ENCODE results near the gene CHSY1.
A peak's percentile ranks its signal among the peaks of the same experiment; 100 is the strongest.

CHSY1 gene

DNA sequence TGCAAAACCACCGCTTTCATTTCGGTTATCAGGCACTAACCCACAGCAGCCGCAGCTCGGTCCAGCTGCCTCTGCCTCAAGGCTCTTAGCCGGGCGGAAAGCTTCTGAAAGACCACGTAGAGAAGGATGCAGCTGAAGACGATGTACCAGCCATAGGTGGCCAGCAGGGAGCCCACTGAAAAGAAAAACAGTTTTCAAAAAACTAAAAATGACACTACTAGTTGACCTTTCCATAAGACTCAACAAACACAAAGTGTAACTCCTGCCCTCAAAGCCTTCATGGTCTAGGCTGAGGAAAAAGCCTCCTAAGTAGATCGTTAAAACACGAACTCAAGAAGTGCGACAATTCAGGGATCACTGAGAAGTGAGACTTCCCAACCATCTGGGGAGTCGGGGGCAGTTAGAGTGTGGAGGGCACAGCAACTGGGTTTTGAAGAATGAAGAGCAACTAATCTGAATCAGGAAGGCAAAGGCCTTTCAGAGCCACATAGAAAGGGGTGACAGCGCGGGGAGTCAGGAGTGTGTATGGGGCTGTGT lies 24.7 kb upstream of the CHSY1 start:
- H3K36me3 Mint-ChIP-seq = peaks cover 52% of the 10 kb centered on the region
- peak; percentile 47 for ATAC-seq

DNA sequence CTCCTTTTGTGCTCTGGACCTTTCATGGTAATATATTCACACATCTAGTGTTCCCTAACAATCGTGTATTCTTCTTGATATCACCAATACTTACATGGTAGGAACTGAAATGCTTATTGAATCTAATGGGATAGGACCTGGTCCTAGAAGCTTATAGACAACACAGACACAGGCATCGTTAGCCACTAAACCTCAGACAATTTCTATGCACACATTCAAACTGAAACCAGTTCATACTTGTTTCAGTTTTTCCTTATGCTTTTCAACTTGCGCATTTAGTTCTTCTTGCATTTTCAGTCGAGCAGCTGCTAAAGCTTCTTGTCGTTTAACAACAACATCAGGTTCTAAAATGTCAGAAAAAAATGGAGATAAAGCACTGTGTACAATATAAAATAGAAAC lies 23.2 kb upstream of the CHSY1 start:
- Mint-ChIP-seq H3K9me3 (no peaks in the 10 kb centered on the region), H3K27me3 (no peaks in the 10 kb centered on the region), H3K4me1 (peaks cover 25% of the 10 kb centered on the region), H3K27ac (no peak overlapping the region), H3K36me3 (peaks cover 47% of the 10 kb centered on the region), H3K4me3 (no peak overlapping the region)
- no peak for ATAC-seq

More for the DNA sequence above, 24.7 kb upstream of the CHSY1 start:
- peak overlapping the region; percentile 83 for H3K27ac Mint-ChIP-seq
- H3K9me3 Mint-ChIP-seq = no peaks in the 10 kb centered on the region
- H3K4me1 Mint-ChIP-seq = peaks cover 25% of the 10 kb centered on the region
- peak overlapping the region; percentile 96 for H3K4me3 Mint-ChIP-seq
- H3K27me3 Mint-ChIP-seq = no peaks in the 10 kb centered on the region

- Mint-ChIP-seq H3K27me3 (no peaks in the 10 kb centered on the region), H3K4me3 (no peak overlapping the region), H3K36me3 (peaks cover 54% of the 10 kb centered on the region), H3K4me1 (peaks cover 25% of the 10 kb centered on the region), H3K27ac (no peak overlapping the region), H3K9me3 (no peaks in the 10 kb centered on the region)
- no peak for ATAC-seq
Observed at GRCh38 chr15:101273534-101273933, 21.7 kb upstream of the CHSY1 start.

GRCh38 chr15:101272584-101272983 lies 20.7 kb upstream of the CHSY1 start:
- Mint-ChIP-seq H3K27ac (no peak overlapping the region), H3K4me3 (no peak overlapping the region), H3K4me1 (peaks cover 19% of the 10 kb centered on the region), H3K36me3 (peaks cover 54% of the 10 kb centered on the region), H3K27me3 (no peaks in the 10 kb centered on the region), H3K9me3 (no peaks in the 10 kb centered on the region)
- no peak for ATAC-seq

- Mint-ChIP-seq H3K4me3 (no peak overlapping the region), H3K4me1 (peaks cover 2% of the 10 kb centered on the region), H3K36me3 (peaks cover 49% of the 10 kb centered on the region), H3K9me3 (no peaks in the 10 kb centered on the region), H3K27ac (no peak overlapping the region), H3K27me3 (no peaks in the 10 kb centered on the region)
- no peak for ATAC-seq
Observed at GRCh38 chr15:101269479-101270223, 17.8 kb upstream of the CHSY1 start.

GRCh38 chr15:101267320-101268104 lies 15.7 kb upstream of the CHSY1 start:
- Mint-ChIP-seq H3K27me3 (peaks cover 9% of the 10 kb centered on the region), H3K27ac (no peak overlapping the region), H3K4me1 (no peaks in the 10 kb centered on the region), H3K36me3 (peaks cover 30% of the 10 kb centered on the region), H3K9me3 (no peaks in the 10 kb centered on the region), H3K4me3 (no peak overlapping the region)
- ATAC-seq = no peak

DNA sequence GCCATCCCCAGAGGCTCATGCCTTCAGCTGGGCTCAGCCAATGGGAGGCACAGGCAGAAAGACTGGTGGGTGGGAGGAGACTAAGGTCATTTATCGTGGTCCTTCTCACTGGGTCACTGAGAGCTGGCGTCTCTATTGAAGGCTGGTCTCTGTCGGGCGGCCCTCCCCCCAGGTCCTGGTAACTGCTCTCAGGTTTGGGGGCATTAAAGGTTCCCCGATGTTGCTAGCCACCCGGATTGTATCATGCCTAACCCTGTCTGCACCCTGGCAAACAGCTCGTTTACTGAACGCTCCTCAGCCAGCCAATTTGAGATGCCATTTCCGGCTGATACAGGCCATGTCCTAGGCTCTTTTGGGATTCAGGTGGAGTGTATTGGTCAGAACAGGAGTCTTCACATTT lies 14.9 kb upstream of the CHSY1 start:
- Mint-ChIP-seq H3K4me1 (no peaks in the 10 kb centered on the region), H3K27me3 (peaks cover 9% of the 10 kb centered on the region), H3K9me3 (no peaks in the 10 kb centered on the region), H3K4me3 (no peak overlapping the region), H3K27ac (no peak overlapping the region), H3K36me3 (peaks cover 25% of the 10 kb centered on the region)
- ATAC-seq = no peak

GRCh38 chr15:101266034-101266433 lies 14.2 kb upstream of the CHSY1 start:
- H3K27me3 Mint-ChIP-seq = peaks cover 9% of the 10 kb centered on the region
- H3K4me1 Mint-ChIP-seq = no peaks in the 10 kb centered on the region
- ATAC-seq = no peak
- no peak overlapping the region for H3K4me3 Mint-ChIP-seq
- H3K36me3 Mint-ChIP-seq = peaks cover 17% of the 10 kb centered on the region
- H3K27ac Mint-ChIP-seq = no peak overlapping the region
- no peaks in the 10 kb centered on the region for H3K9me3 Mint-ChIP-seq

DNA sequence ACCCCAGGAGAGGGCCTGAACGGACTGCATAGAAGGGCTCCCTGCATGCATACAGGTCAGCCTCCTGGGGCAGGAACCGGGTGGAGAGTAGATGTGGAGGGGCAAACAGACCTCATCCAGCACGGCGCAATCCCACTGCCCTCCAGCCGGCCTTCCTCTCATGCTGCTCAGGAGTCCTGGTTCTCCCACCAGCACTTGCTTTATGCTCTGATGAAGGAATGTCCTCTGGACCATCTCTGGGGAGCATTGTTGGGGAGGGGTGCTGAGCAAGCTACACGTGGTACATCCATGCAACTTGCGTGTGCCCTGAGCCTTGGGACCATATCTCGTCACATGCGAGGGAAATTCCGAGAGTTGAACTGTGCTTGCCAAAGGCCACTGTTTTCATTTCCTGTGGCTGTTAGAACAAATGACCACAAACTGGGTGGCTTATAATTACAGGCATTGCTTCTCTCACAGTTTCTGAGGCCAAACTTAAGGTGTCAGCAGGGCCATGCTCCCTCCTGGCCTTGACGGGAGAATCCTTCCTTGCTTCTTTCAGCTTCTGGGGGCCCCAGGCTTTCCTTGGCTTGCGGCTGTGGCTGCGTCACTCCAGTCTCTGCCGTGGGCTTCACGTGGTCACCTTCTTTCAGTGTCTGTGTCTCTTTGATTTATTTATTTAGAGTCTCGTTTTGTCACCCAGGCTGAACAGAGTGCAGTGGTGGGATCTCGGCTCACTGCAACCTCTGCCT lies 13.2 kb upstream of the CHSY1 start:
- H3K4me3 Mint-ChIP-seq = no peak overlapping the region
- H3K27ac Mint-ChIP-seq = no peak overlapping the region
- no peak for ATAC-seq
- no peaks in the 10 kb centered on the region for H3K4me1 Mint-ChIP-seq
- peaks cover 14% of the 10 kb centered on the region for H3K36me3 Mint-ChIP-seq
- H3K9me3 Mint-ChIP-seq = no peaks in the 10 kb centered on the region
- H3K27me3 Mint-ChIP-seq = peaks cover 9% of the 10 kb centered on the region

DNA sequence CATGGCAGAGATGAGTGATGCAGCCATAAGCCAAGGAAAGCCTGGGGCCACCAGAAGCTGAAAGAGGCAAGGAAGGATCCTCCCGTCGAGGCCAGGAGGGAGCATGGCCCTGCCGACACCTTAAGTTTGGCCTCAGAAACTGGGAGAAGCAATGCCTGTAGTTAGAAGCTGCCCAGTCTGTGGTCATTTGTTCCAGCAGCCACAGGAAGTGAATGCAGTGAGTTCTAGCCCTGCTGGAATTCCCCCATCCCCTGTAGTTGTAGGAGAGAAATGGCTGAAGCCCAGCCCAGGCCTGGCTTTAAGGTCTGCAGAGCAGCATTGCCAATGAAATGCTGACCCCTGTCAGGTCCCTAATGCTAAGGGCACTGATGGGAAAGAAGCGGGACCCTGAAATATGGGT lies 12.2 kb upstream of the CHSY1 start:
- Mint-ChIP-seq H3K9me3 (no peaks in the 10 kb centered on the region), H3K27me3 (peaks cover 9% of the 10 kb centered on the region), H3K36me3 (peaks cover 3% of the 10 kb centered on the region), H3K27ac (no peak overlapping the region), H3K4me3 (no peak overlapping the region), H3K4me1 (no peaks in the 10 kb centered on the region)
- ATAC-seq = no peak

GRCh38 chr15:101262551-101262950 lies 10.7 kb upstream of the CHSY1 start:
- no peaks in the 10 kb centered on the region for H3K36me3 Mint-ChIP-seq
- no peaks in the 10 kb centered on the region for H3K9me3 Mint-ChIP-seq
- no peak overlapping the region for H3K27ac Mint-ChIP-seq
- H3K27me3 Mint-ChIP-seq = peaks cover 9% of the 10 kb centered on the region
- peaks cover 6% of the 10 kb centered on the region for H3K4me1 Mint-ChIP-seq
- no peak overlapping the region for H3K4me3 Mint-ChIP-seq
- no peak for ATAC-seq

DNA sequence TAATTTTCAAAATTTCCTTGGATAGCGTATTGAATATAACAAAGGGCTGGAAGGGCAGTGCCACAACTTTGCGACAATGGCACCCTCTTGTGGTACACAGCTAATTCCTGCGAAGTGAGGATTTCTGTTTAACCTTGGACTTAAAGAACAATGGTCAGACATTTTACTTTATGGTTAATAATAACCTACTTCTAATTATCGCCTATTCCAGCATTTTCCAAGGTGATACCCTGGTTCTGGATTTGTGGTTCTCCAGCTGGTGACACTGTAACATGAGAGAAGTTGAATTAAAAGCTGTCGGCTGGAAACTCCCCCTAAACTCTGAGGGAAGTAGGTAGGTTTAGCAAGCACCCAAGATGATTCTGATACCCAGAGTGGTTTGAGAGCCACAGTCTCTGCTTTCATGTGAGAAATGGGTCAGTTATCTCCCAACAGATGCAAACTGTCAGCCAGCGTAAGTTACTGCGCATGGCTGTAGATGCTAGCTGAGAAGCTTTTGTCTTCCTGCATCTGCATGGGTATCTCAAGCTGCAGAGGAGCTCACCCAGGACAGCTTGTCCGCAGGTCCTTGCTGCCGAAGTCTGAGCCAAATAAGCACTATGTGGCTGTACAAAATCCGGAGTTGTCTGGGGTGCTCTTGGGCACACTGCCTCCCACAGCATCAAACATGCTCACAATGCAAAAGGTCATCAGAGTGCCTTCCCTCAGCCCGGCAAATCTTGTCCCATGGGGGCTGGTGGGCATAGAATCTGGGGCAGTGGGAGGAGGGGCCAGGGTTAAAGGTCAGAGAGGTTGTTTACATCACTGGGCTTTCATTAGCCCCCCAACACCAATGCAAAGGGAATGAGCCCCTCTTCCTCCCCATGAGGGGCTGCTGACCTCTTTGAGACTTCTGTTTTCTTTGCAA lies 6.6 kb upstream of the CHSY1 start:
- ATAC-seq = peak; percentile 65
- H3K9me3 Mint-ChIP-seq = no peaks in the 10 kb centered on the region
- H3K4me1 Mint-ChIP-seq = peaks cover 6% of the 10 kb centered on the region
- no peak overlapping the region for H3K4me3 Mint-ChIP-seq
- peaks cover 7% of the 10 kb centered on the region for H3K27me3 Mint-ChIP-seq
- no peaks in the 10 kb centered on the region for H3K36me3 Mint-ChIP-seq
- peak overlapping the region; percentile 57 for H3K27ac Mint-ChIP-seq

DNA sequence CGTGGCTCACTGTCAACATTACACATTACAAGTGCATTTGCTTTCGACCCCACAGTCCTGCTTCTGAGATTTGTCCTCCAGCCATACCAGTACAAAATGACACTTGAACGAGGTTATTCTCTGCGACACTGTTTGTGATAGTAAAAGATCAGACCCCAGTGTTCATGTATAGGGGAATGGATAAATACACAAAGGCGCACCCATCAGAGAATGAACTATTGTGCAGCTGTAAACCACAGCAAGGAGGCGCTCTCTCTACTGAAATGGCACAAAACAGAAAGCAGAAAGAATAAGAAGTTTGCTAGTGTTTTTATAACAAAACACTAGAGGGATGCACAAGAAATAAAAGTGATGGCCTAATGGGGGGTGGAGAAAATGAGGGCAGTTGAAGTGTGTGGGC lies 4.9 kb upstream of the CHSY1 start:
- Mint-ChIP-seq H3K4me1 (peaks cover 11% of the 10 kb centered on the region), H3K27ac (no peak overlapping the region), H3K9me3 (no peaks in the 10 kb centered on the region), H3K36me3 (no peaks in the 10 kb centered on the region), H3K27me3 (no peaks in the 10 kb centered on the region), H3K4me3 (no peak overlapping the region)
- ATAC-seq = no peak

GRCh38 chr15:101255615-101256241 lies 3.9 kb upstream of the CHSY1 start:
- Mint-ChIP-seq H3K4me3 (no peak overlapping the region), H3K9me3 (no peaks in the 10 kb centered on the region), H3K36me3 (no peaks in the 10 kb centered on the region), H3K27me3 (no peaks in the 10 kb centered on the region), H3K27ac (no peak overlapping the region), H3K4me1 (peaks cover 12% of the 10 kb centered on the region)
- ATAC-seq = no peak
